ENCODE measurements around the gene GALNT16. TPM values are rescaled to one million over a fixed set of nuclear protein-coding genes. Genes with fewer than 3 reads are reported as not detected.

The GALNT16 gene
- total and polyA plus RNA-seq, 2 of the 8 experiments (the other 6 are each of a cell fraction or from before 2014, with no cell fraction given) = 5.4 to 6.3 TPM

GRCh38 chr14:69249603-69250002 is 10.4 kb upstream of the GALNT16 start:
- Histone ChIP-seq H2BK12ac (ENCODE audit: low read depth, low read length) (no peak overlapping the region), H2AFZ (ENCODE audit: low read length) (no peak overlapping the region), H4K91ac (replicated peaks; ENCODE audit: insufficient read length, low read length) (no peak overlapping the region), H3K79me2 (ENCODE audit: control insufficient read depth in 1 of 2, insufficient read depth in 2 of 2, low read length in 2 of 2) (no peaks in the 10 kb centered on the region), H3K18ac (ENCODE audit: extremely low read depth, low read length) (no peak overlapping the region), H2BK5ac (ENCODE audit: low read depth, low read length) (no peak overlapping the region), H2AK5ac (ENCODE audit: low read depth, low read length) (no peak overlapping the region), H4K8ac (ENCODE audit: extremely low read depth, insufficient read depth, low read length) (no peak overlapping the region), H3K27ac (ENCODE audit: low read depth, low read length) (no peak overlapping the region), H3K14ac (ENCODE audit: insufficient read length) (no peak overlapping the region), H3K4ac (replicated peaks; ENCODE audit: insufficient read length, low read depth, low read length) (no peak overlapping the region), H3K79me1 (ENCODE audit: low read depth, low read length) (no peaks in the 10 kb centered on the region), H2BK120ac (replicated peaks; ENCODE audit: low read depth, low read length) (no peak overlapping the region), H3K23me2 (ENCODE audit: low read depth, low read length) (no peaks in the 10 kb centered on the region; the same call in 1 of the 2 replicates), H3K4me3 (ENCODE audit: extremely low read depth in 1 of 4, insufficient read depth in 2 of 4, low read depth in 3 of 4, low read length in 4 of 4) (no peak overlapping the region), H3K23ac (ENCODE audit: insufficient read length) (no peak overlapping the region), H3K9me3 (ENCODE audit: insufficient read depth in 2 of 2, low read depth in 1 of 2, low read length in 1 of 2) (no peaks in the 10 kb centered on the region; a peak in 1 of 4 replicates), H3K27me3 (replicated peaks in 1 of 4; ENCODE audit: control insufficient read depth in 3 of 4, extremely low read depth in 1 of 4, insufficient read depth in 3 of 4, low read length in 3 of 4) (no peaks in the 10 kb centered on the region), H3K56ac (replicated peaks; ENCODE audit: insufficient read length, low read depth, low read length) (no peak overlapping the region), H2BK20ac (ENCODE audit: low read length) (no peak overlapping the region), H4K20me1 (replicated peaks in 1 of 2; ENCODE audit: control insufficient read depth in 1 of 2, insufficient read depth in 2 of 2, low read length in 2 of 2) (no peaks in the 10 kb centered on the region), H3K4me1 (replicated peaks in 1 of 4; ENCODE audit: control insufficient read depth in 3 of 4, insufficient read depth in 4 of 4, low read length in 3 of 4) (no peaks in the 10 kb centered on the region; a peak in 1 of 7 replicates), H2BK15ac (ENCODE audit: low read length) (no peak overlapping the region), H3K4me2 (ENCODE audit: insufficient read depth in 1 of 2, low read depth in 2 of 2, low read length in 2 of 2) (no peak overlapping the region), H3K9ac (replicated peaks in 1 of 4; ENCODE audit: extremely low read depth in 1 of 4, low read depth in 3 of 4, low read length in 3 of 4) (no peak overlapping the region), H4K5ac (ENCODE audit: insufficient read length, low read depth, low read length) (no peak overlapping the region), H3K36me3 (ENCODE audit: control insufficient read depth in 2 of 4, insufficient read depth in 4 of 4, low read length in 3 of 4) (no peaks in the 10 kb centered on the region)
- FAIRE-seq (no peak), DNase-seq (ENCODE audit: low read depth in 1 of 2, low spot score in 2 of 2) (no peak)
- 88% methylated on average over 5 of the region's 5 CpGs; no CpG with 5 or more reads in 1 of the 2 experiments for WGBS, 2 experiments (ENCODE audit: extremely low coverage in 1 of 2, insufficient coverage in 1 of 2, insufficient read length in 1 of 2, insufficient replicate concordance in 2 of 2, low coverage in 1 of 2, low lambda C conversion rate in 2 of 2, missing lambda C conversion rate in 1 of 2)
- ChIA-PET CTCF (ENCODE audit: partially characterized antibody) (interaction anchor here (0.8 to 7.9 kb wide), 8 partner anchors 10 to 120 kb away, joined by 3 to 62 read pairs (median 4); partner anchors contain the start of gene GALNT16), POLR2A (ENCODE audit: partially characterized antibody) (no interaction called here)
- no peak for TF ChIP-seq SP4 (IDR thresholded peaks at IDR 0.05; ENCODE audit: low read length)
- TF ChIP-seq EP300 (IDR thresholded peaks at IDR 0.05; ENCODE audit: borderline replicate concordance in 1 of 2, low read depth in 2 of 2, low read length in 2 of 2) = no peak
- TF ChIP-seq JUND (IDR thresholded peaks at IDR 0.05; ENCODE audit: low read length) = no peak
- TF ChIP-seq MAX (IDR thresholded peaks at IDR 0.05) = no peak
- no peak for TF ChIP-seq GABPA (IDR thresholded peaks at IDR 0.05; ENCODE audit: borderline replicate concordance, insufficient read depth, low read length)
- TF ChIP-seq ATF2 (IDR thresholded peaks at IDR 0.05; ENCODE audit: low read length) = no peak
- TF ChIP-seq CEBPB (IDR thresholded peaks at IDR 0.05; ENCODE audit: low read depth, low read length) = no peak

All from H1 (cell line).